ENCODE results near the gene SSBP3.

The SSBP3 gene

GRCh38 chr1:54271341-54271740 is 134.9 kb downstream of the SSBP3 start:
- no peak for DNase-seq (ENCODE audit: low read depth in 1 of 2, low spot score in 1 of 2)

DNA sequence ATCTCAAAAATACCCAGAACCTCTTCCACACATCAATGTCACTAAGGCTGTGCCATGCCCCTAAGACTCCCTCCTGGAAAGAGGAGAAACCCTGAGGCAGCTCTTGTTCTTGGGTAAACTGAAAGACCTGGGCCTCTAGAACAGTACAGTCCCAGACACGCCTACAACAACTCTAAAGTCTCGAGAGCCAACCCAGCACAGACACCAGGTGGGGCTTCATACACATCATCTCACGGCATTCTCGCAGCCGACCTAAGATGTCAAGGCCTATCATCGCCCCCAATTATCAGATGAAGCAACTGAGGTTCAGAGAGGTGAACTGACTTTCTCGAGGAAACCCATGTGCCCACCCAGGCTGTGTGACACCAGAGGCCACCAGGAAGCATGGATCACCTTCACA is 135.7 kb downstream of the SSBP3 start:
- DNase-seq (ENCODE audit: low read depth in 1 of 2, low spot score in 1 of 2), result no peak

GRCh38 chr1:54268762-54269297 is 137.4 kb downstream of the SSBP3 start:
- DNase-seq (ENCODE audit: low read depth in 1 of 2, low spot score in 1 of 2), result no peak

GRCh38 chr1:54267815-54268761 is 138.1 kb downstream of the SSBP3 start:
- DNase-seq (ENCODE audit: low read depth in 1 of 2, low spot score in 1 of 2), result no peak

DNA sequence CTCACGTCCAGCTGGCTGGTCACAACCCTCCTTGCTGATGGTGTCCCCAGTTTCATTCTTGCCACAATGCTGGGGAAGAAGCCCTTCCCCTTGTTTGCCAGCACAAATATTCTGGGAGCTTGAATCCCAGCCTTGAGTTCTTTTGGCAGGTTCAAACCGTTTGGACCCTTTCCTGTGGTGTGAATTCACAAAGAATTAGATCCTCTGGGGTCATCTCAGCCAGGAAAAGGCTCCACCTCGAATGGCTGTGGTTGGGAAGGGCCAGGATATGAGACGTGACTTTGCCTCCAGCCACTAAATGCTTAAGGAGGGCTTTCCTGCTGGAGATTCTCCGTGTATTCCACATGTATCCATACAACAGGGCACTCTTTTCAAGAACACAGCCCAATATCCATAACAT is 139.3 kb downstream of the SSBP3 start:
- no peak for DNase-seq (ENCODE audit: low read depth in 1 of 2, low spot score in 1 of 2)

DNA sequence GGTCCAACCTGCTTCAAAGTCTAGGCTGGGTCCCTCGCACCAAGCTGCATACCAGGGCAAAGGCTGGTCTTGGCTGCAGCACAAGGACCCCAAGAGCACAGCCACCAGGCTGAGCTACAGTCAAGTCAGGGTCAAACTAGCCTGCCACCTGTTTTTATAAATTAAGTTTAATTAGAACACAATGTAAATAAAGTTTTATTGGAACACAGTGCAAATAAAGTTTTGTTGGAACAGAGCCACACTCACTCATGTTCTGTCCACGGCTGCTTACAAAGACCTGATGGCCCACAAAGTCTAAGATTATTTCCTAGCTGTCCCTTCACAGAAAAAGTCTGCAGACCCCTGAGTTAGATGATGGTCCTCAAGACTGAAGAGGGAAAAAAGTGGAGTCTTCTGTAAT is 140.0 kb downstream of the SSBP3 start:
- DNase-seq (ENCODE audit: low read depth in 1 of 2, low spot score in 1 of 2), result no peak

DNA sequence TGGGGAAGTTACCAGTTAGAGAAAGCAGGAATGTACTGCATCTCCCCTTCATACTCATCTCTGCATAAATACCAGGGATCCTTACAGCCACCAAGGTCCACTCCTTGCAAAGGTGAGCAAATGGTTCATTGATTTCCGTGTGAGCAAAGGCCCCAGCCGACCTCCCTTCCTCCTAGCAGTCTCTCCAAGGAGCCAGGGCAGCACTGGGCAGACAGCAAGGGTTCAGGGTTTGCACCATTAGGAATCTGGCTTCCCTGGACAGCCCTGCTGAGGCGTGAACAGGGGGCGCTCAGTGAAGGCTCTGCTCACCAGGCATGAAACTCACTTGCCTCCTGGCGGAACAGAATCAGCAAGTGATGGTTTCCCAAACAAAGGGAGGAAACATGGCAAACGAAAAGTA is 140.5 kb downstream of the SSBP3 start:
- DNase-seq (ENCODE audit: low read depth in 1 of 2, low spot score in 1 of 2), result no peak

DNA sequence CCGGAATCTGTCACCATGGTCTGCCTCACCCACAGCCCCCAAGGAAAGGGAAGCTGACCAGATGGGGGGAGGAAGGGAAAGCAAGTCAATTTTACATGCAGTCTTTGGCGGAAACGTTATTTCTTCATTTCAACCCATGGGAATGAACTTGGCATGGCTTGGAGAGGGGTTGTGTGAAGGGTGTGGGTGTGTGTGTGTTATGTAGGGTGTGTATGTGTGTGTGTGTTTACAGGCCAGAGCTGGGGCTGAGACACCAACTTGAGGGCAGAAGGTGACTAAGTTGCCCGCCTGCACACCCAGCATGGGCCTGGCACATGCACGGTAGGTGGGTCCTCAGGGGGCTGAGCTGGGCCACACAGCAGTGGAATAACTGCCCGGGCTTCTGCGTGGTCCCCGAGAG is 141.1 kb downstream of the SSBP3 start:
- DNase-seq (ENCODE audit: low read depth in 1 of 2, low spot score in 1 of 2), result no peak

DNA sequence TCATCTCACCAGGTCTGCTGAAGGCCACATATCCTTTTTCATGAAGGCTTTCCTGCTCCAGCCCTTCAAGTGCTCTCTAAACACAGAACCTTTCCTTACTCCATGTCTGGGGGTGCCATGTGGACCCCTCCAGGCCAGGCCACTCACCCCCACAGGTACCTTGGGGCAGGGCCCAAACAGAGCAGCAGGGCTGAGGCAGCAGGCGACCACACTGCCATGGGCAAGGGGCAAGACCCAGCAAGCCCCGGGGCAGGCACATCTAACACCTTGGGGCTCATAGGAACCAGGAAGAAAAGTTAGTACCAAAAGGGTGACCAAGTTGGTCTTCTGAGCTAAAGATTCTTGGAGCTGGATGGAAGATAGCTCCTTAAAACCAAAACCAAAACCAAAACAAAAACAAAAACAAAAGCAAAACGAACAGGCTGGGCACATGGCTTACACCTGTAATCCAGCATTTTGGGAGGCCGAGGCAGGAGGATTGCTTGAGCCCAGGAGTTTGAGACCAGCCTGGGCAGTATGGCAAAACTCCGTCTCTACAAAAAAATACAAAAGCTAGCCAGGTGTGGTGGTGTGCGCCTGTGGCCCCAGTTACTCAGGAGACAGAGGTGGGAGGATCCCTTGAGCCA is 142.5 kb downstream of the SSBP3 start:
- no peak for DNase-seq (ENCODE audit: low read depth in 1 of 2, low spot score in 1 of 2)

GRCh38 chr1:54262244-54262643 is 143.9 kb downstream of the SSBP3 start:
- no peak for DNase-seq (ENCODE audit: low read depth in 1 of 2, low spot score in 1 of 2)

DNA sequence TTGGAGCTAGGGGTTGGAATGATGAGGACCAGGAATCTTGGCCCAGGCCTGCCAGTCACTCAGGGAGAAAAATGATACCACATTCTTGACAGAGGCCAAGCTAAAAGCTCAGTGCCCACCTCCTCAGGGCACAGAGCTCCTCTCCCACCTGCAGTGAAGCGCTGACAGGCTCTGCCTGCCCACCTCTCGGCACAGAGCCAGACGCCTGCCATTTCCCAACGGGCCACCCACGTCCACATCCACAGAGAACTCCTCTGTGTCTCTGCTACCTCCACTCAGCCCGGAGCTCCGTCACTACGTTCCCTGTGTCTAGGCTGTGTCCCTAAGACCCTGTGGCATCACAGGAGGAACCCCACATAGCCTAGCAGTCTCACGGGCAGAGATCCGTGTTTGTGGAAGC is 145.4 kb downstream of the SSBP3 start:
- DNase-seq (ENCODE audit: low read depth in 1 of 2, low spot score in 1 of 2), result no peak

DNA sequence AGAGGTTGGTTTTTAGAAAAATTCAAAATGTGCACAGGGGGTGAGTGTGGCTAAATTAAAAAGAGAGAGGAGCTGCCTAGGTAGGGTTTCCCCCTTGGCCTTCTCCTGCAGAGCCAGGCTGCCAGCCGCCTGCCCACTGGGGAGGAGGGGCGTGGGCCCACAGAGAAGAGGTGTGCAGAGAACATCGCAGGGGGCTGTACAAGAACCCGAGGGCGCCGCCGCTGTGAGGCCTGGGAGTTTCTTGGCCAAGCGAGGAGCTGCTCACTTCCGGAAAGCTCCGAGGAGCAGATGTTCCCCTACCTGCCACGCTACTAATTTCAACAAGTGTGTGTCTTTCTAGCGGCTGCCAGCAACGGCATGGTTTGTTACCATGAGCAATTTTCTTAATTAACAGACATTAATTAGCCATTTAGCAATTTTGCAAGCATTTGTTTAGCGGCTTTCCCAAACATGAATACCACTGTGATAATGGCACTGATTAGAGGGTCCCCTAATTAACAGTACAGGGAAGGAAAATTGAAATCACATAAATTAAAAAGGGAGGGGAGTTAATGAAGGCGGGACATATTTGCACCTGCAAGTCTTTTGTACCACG is 146.6 kb downstream of the SSBP3 start:
- DNase-seq (ENCODE audit: low read depth in 1 of 2, low spot score in 1 of 2), result no peak

DNA sequence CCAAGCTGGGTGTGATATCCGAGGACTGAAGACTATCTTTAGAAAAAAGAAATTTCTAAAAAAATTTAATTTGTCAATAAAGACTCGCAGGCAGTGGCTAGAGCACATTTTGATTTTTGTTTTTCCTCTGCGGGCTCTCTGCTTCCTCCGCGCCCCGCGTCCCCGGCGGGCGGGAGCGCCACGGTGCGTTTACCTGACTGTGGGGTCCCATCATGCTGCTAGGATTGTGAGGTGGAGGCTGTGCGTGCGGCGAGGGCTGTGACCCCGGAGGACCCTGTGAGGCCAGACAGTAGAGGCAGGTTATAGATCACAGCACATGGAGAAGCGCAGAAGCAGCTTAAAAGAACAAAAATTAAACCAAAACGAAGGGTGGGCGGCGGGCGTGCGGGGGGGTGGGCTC is 148.3 kb downstream of the SSBP3 start:
- no peak for DNase-seq (ENCODE audit: low read depth in 1 of 2, low spot score in 1 of 2)

- no peak for DNase-seq (ENCODE audit: low read depth in 1 of 2, low spot score in 1 of 2)
These were observed 148.9 kb downstream of the SSBP3 start for GRCh38 chr1:54257346-54257620.

DNA sequence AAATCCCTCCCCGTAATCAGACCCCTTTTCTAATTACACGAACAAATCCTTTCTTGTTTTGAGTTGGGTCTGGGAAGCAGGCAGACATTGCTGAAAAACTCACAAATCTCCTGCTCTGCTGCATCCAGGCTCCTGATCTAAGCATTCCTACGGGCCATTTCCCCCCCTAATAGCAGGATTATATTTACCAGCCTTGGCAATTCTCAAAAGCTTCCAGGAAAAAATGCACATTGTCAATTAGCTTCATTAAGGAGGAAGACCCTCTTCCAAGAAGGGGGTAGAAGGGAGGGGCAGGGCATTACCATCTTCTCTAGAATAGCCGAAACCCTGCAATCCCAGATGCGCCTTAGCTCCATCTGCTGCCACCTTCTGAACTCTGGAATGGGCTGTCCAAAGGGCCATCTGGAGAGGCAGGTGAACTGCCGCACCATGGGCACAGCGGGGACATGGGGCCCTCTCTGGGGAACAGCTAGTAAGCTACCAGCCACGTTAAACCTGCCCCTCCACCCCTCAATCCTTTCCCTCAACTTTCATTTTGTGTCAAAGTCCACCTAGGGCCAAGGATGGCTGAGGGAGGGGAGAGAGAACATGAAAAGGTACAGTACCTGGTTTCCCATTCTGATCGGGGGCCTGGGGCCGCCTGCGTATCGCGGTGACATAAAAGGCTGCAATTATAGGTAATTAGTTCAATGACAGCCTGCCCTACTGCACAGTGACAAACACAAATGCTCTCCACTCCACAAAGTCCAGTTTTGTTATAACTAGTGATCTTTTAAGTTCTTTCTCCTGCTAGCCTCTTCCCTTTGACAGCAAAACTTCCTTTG is 149.5 kb downstream of the SSBP3 start:
- no peak for DNase-seq (ENCODE audit: low read depth in 1 of 2, low spot score in 1 of 2)

DNA sequence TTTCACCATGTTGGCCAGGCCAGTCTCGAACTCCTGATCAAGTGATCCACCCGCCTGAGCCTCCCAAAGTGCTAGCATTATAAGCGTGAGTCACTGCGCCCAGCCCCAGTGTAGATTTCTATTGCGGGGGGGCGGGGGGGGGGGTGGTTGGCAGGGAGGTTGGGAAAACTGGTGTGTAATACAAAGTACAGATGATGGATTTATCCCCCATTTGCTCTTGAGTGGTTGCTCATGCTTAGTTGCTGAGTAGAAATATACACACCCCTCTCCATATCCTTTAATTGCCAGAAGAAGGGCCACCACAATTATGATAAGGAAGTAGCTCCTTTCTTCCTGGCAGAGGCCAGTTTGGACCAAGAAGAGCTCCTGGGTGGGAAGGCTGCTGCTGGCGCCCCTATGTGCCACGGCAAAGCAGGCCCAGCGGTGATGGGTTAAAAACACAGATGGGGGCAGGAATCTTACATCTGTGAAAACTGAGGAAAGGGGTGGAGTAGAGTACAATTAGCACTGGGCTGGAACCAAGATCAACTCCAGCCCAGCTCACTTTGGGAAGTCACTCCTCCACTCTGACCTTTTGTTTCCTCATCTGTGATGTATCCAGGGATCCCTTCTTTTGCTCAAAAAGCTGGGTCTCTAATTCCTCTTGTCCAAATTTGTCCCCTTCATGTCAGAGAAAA is 151.0 kb downstream of the SSBP3 start:
- DNase-seq (ENCODE audit: low read depth in 1 of 2, low spot score in 1 of 2), result no peak

DNA sequence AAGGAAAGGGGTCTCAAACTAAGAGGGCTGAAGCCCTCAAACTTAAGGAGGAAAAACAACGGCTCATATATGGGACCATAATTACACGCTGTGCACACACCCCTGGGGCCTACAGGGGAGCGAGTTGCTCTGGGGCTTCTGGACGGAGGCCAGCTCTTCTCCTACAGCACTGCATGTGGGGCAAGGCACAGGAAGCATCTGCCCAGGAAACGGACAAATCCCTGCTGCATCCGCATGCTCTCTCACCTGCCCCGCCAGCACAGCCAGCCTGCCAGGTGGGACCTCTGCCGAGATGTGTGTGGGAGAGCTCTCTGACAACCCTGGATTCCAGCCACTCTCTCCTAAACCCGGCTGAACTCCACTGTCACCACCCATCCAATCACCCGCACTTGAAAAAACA is 152.1 kb downstream of the SSBP3 start:
- DNase-seq (ENCODE audit: low read depth in 1 of 2, low spot score in 1 of 2), result no peak

DNA sequence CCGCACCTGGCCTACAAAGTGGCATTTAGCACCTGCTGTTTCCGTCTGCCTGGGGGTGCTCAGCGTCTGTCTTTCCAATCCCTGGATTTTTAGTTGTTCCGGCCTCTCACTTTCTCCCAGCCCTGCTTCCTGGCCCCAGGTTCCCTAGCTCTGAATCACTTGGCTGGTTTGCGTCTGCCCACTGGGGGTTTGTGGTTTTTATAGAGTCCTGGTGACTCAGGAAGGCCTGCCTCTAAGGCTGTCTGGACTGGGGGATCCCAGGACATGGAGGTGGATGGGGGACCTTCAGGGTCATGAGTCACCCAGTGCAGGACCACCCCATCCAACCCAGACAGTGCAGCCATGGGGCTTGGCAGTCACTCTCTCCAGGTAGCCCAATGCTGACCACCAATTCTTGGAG is 152.7 kb downstream of the SSBP3 start:
- no peak for DNase-seq (ENCODE audit: low read depth in 1 of 2, low spot score in 1 of 2)

GRCh38 chr1:54252371-54252936 is 153.7 kb downstream of the SSBP3 start:
- no peak for DNase-seq (ENCODE audit: low read depth in 1 of 2, low spot score in 1 of 2)

GRCh38 chr1:54250670-54251069 is 155.5 kb downstream of the SSBP3 start:
- no peak for DNase-seq (ENCODE audit: low read depth in 1 of 2, low spot score in 1 of 2)
